Liver (tissue), 2 donors: Measurements from ENCODE around the gene PTPRD.

Experiments used
- GABPA ChIP-seq, 2 donors: IDR thresholded peaks in 1 of 2; conservative IDR thresholded peaks in 1 of 2; 2 replicates each; pipeline ENCODE4 v1.6.1; 2016; ENCODE audit warnings: antibody characterized with exemption in 2 of 2, mild to moderate bottlenecking in 1 of 2, moderate library complexity in 1 of 2
- NR2F2 ChIP-seq: IDR thresholded peaks from 2 replicates; pipeline ENCODE4 v1.6.1; 2016; ENCODE audit warnings: antibody characterized with exemption
- TF ChIP-seq, protein P1 (sequence below): IDR thresholded peaks from 2 replicates; pipeline ENCODE4 v1.6.1; 2016; ENCODE audit warnings: antibody characterized with exemption
- TF ChIP-seq, protein P2 (sequence below): IDR thresholded peaks from 2 replicates; pipeline ENCODE4 v1.6.1; 2016; ENCODE audit warnings: antibody characterized with exemption, mild to moderate bottlenecking
- donor health status: healthy.

GRCh38 chr9:8709731-8710130 lies 1903.1 kb downstream of the PTPRD start:
- TF ChIP-seq, protein P1, sequence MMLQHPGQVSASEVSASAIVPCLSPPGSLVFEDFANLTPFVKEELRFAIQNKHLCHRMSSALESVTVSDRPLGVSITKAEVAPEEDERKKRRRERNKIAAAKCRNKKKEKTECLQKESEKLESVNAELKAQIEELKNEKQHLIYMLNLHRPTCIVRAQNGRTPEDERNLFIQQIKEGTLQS = no peak
- no peak for TF ChIP-seq GABPA (IDR thresholded peaks at IDR 0.05 in 1 of 2, conservative IDR thresholded peaks at IDR 0.05 in 1 of 2)
- no peak for TF ChIP-seq NR2F2
- TF ChIP-seq, protein P2, sequence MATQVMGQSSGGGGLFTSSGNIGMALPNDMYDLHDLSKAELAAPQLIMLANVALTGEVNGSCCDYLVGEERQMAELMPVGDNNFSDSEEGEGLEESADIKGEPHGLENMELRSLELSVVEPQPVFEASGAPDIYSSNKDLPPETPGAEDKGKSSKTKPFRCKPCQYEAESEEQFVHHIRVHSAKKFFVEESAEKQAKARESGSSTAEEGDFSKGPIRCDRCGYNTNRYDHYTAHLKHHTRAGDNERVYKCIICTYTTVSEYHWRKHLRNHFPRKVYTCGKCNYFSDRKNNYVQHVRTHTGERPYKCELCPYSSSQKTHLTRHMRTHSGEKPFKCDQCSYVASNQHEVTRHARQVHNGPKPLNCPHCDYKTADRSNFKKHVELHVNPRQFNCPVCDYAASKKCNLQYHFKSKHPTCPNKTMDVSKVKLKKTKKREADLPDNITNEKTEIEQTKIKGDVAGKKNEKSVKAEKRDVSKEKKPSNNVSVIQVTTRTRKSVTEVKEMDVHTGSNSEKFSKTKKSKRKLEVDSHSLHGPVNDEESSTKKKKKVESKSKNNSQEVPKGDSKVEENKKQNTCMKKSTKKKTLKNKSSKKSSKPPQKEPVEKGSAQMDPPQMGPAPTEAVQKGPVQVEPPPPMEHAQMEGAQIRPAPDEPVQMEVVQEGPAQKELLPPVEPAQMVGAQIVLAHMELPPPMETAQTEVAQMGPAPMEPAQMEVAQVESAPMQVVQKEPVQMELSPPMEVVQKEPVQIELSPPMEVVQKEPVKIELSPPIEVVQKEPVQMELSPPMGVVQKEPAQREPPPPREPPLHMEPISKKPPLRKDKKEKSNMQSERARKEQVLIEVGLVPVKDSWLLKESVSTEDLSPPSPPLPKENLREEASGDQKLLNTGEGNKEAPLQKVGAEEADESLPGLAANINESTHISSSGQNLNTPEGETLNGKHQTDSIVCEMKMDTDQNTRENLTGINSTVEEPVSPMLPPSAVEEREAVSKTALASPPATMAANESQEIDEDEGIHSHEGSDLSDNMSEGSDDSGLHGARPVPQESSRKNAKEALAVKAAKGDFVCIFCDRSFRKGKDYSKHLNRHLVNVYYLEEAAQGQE = no peak
